Measurements from ENCODE around the gene RBM47. TPM values are rescaled to one million over a fixed set of nuclear protein-coding genes. Genes with fewer than 3 reads are reported as not detected.

The RBM47 gene
- total and polyA plus RNA-seq, 2 experiments from 2014 or later = 35.6 to 139 TPM

GRCh38 chr4:40575846-40576245 lies 53.8 kb downstream of the RBM47 start (continued):
- TF ChIP-seq, protein P1, sequence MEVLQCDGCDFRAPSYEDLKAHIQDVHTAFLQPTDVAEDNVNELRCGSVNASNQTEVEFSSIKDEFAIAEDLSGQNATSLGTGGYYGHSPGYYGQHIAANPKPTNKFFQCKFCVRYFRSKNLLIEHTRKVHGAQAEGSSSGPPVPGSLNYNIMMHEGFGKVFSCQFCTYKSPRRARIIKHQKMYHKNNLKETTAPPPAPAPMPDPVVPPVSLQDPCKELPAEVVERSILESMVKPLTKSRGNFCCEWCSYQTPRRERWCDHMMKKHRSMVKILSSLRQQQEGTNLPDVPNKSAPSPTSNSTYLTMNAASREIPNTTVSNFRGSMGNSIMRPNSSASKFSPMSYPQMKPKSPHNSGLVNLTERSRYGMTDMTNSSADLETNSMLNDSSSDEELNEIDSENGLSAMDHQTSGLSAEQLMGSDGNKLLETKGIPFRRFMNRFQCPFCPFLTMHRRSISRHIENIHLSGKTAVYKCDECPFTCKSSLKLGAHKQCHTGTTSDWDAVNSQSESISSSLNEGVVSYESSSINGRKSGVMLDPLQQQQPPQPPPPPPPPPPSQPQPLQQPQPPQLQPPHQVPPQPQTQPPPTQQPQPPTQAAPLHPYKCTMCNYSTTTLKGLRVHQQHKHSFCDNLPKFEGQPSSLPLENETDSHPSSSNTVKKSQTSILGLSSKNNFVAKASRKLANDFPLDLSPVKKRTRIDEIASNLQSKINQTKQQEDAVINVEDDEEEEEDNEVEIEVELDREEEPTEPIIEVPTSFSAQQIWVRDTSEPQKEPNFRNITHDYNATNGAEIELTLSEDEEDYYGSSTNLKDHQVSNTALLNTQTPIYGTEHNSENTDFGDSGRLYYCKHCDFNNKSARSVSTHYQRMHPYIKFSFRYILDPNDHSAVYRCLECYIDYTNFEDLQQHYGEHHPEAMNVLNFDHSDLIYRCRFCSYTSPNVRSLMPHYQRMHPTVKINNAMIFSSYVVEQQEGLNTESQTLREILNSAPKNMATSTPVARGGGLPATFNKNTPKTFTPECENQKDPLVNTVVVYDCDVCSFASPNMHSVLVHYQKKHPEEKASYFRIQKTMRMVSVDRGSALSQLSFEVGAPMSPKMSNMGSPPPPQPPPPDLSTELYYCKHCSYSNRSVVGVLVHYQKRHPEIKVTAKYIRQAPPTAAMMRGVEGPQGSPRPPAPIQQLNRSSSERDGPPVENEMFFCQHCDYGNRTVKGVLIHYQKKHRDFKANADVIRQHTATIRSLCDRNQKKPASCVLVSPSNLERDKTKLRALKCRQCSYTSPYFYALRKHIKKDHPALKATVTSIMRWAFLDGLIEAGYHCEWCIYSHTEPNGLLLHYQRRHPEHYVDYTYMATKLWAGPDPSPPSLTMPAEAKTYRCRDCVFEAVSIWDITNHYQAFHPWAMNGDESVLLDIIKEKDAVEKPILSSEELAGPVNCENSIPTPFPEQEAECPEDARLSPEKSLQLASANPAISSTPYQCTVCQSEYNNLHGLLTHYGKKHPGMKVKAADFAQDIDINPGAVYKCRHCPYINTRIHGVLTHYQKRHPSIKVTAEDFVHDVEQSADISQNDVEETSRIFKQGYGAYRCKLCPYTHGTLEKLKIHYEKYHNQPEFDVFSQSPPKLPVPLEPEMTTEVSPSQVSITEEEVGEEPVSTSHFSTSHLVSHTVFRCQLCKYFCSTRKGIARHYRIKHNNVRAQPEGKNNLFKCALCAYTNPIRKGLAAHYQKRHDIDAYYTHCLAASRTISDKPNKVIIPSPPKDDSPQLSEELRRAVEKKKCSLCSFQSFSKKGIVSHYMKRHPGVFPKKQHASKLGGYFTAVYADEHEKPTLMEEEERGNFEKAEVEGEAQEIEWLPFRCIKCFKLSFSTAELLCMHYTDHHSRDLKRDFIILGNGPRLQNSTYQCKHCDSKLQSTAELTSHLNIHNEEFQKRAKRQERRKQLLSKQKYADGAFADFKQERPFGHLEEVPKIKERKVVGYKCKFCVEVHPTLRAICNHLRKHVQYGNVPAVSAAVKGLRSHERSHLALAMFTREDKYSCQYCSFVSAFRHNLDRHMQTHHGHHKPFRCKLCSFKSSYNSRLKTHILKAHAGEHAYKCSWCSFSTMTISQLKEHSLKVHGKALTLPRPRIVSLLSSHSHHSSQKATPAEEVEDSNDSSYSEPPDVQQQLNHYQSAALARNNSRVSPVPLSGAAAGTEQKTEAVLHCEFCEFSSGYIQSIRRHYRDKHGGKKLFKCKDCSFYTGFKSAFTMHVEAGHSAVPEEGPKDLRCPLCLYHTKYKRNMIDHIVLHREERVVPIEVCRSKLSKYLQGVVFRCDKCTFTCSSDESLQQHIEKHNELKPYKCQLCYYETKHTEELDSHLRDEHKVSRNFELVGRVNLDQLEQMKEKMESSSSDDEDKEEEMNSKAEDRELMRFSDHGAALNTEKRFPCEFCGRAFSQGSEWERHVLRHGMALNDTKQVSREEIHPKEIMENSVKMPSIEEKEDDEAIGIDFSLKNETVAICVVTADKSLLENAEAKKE (CRISPR knock-in tag; IDR thresholded peaks at IDR 0.05) = no peak
- TF ChIP-seq CTCF (conservative IDR thresholded peaks at IDR 0.05; ENCODE audit: low read depth in 2 of 2) (no peak), NANOG (IDR thresholded peaks at IDR 0.05; ENCODE audit: borderline replicate concordance) (no peak)

- peaks cover 20% of the 10 kb centered on the region for H3K4me1 ChIP-seq (ENCODE audit: insufficient read depth)
- Mint-ChIP-seq H3K27me3 (ENCODE audit: insufficient read depth, low read depth, poor library complexity) (peaks cover 4% of the 10 kb centered on the region), H3K36me3 (ENCODE audit: low read depth) (peaks cover 57% of the 10 kb centered on the region), H3K27ac (no peak overlapping the region), H3K4me3 (no peak overlapping the region), H3K4me1 (peaks cover 23% of the 10 kb centered on the region), H3K9me3 (peaks cover 20% of the 10 kb centered on the region)
- no peak for ATAC-seq
- H3K4me2 ChIP-seq = no peak overlapping the region
- H3F3A ChIP-seq (replicated peaks; ENCODE audit: low read depth) = peaks cover 8% of the 10 kb centered on the region; the same call in 1 of the 2 replicates
- H3K27ac ChIP-seq (ENCODE audit: low read depth) = no peak overlapping the region; the same call in 1 of the 2 replicates
- H3K36me3 ChIP-seq (ENCODE audit: insufficient read depth) = peaks cover 15% of the 10 kb centered on the region
- H3K9me2 ChIP-seq (ENCODE audit: insufficient read depth) = no peaks in the 10 kb centered on the region
- H3K4me3 ChIP-seq = no peak overlapping the region
- TF ChIP-seq CTCF (conservative IDR thresholded peaks at IDR 0.05; ENCODE audit: low read depth in 2 of 2) (no peak), NANOG (IDR thresholded peaks at IDR 0.05; ENCODE audit: borderline replicate concordance) (no peak), ZNF114 (CRISPR knock-in tag; IDR thresholded peaks at IDR 0.05) (no peak), CREB1 (CRISPR knock-in tag; IDR thresholded peaks at IDR 0.05; ENCODE audit: low read depth) (no peak), JUNB (IDR thresholded peaks at IDR 0.05; ENCODE audit: unreplicated experiment) (no peak)
- no peak overlapping the region for H2AFZ ChIP-seq
- no peak for DNase-seq (ENCODE audit: low spot score)
- H4K20me1 ChIP-seq (replicated peaks; ENCODE audit: insufficient read depth) = peaks cover 37% of the 10 kb centered on the region
- H3K27me3 ChIP-seq (ENCODE audit: insufficient read depth) = no peaks in the 10 kb centered on the region
- H3K79me2 ChIP-seq (replicated peaks; ENCODE audit: insufficient read depth) = peaks cover 99% of the 10 kb centered on the region
Observed at GRCh38 chr4:40573593-40574311, 55.9 kb downstream of the RBM47 start.

Measured in GM23338 (cell line).